Heart left ventricle (tissue), 13 donors: ENCODE measurements around the gene UBR3.

Source experiments
- CTCF ChIP-seq, 12 donors: fragments of 200-600 bp; sonication (generic) in 4 of 12; IDR thresholded peaks; one replicate each; pipeline versions ENCODE4 v1.5.0 to v1.8.0; 2018 to 2022; ENCODE audit warnings: antibody characterized with exemption in 12 of 12, mild to moderate bottlenecking in 5 of 12
- POLR2A ChIP-seq, 2 donors: fragments of 450-650 bp; IDR thresholded peaks; one replicate each; pipeline ENCODE4 v1.6.1; 2017; ENCODE audit warnings: antibody characterized with exemption in 2 of 2, mild to moderate bottlenecking in 2 of 2, moderate library complexity in 2 of 2
- donor health status: ischemic (EF 13 %, LVEDD 7.1; RV severe dilation, severe dysfunction).
- donor health status: DM: no; HTN: yes; CAD: no.
- donor health status: DM: no; HTN: no; CAD: no.
- donor health status: ischemic (EF 25% LVEDD 6.9; RV normal size, moderate dysfunction).
- donor health status: ischemic (EF 25% LVEDD 5.7; RV mildly dilated, moderate dysfunction).
- donor health status: ischemic (EF 35%, LVEDD 5.7; RV mildly dilated, moderate dysfunction).
- donor health status: nonischemic (EF 11% LVEDD 7.7; RV severe dilation, severe dysfunction).
- donor health status: DM: yes; HTN: yes; CAD: no.
- donor health status: PGD.
- donor health status: ischemic (EF 29% LVEDD 5.4; RV normal size, mild dysfunction).
- donor health status: nonischemic (EF 23%, LVEDD 6.1; RV moderate dilation, normal function).

GRCh38 chr2:169978402-169979017 lies 151.3 kb downstream of the UBR3 start:
- TF ChIP-seq POLR2A (IDR thresholded peaks at IDR 0.05): no peak
- TF ChIP-seq CTCF (IDR thresholded peaks at IDR 0.05): no peak
